GM15510 (cell line): ENCODE measurements around the gene NEK10.

ENCODE experiments used
- POLR2A ChIP-seq: IDR thresholded peaks from 3 replicates; pipeline ENCODE4 v1.6.1; 2011; ENCODE audit warnings: borderline replicate concordance; ENCODE audit not compliant: insufficient read length; ENCODE audit errors: extremely low read depth

NEK10 gene

DNA sequence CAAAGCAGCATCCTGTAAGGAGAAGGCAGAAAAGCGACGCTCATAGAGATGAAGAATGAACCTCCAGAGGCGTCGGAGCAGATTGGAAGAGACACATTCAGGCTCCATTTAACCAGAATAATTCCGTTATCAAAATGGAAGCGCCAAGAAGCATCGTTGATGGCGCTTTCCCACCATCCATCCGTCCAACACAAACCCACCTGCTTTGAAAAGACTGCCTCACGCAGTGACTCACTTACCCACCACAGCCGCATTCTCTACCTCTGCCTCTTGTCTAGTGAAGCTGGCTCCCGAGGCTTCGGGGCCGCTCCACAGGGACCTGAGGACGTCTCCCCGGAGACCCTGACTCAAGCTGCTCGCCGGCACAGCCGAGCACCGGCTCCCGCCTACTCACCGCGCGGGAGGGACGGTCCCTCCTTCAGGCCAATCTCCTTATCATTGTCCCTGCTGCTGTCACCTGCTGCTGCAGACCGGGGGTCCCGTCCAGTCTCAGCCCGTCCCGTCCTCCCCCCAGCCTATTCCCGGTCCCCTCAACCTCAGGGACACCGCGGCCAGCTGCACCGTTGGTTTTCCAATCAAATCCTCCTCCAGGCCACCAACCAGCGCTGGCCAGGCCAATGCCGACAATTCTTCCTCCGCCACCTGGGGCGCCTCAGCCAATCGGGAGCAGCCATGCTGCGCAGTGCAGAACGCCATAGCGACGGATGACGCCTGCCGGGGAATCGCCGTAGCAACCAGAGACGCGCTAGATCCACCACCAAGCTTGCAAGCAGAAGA is at the start of gene NEK10:
Gene NEK10, minus strand, starts transcription at position 553 of the 777 bp plus-strand sequence. CDS start 16,501 bp downstream, outside the sequence.
- no peak for TF ChIP-seq POLR2A

DNA sequence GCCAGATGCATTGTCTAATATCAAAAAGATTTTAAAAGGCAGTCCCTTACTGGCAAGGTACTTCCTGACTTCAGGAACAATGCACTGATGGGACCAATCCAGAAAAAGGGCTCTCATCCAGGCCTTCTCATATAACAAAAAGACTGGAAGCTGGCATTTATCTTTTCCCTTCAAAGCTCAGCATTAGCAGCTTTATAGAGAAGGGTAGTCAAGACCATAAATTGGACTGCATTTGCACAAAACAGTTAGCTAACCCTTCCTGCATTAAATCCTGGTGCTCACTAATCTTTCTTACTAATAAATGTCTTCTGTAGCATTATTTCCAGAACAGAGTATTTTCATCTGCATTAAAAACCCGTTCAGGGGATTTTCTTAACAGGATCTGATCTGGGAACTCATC is 46.0 kb upstream of the NEK10 start:
- no peak for TF ChIP-seq POLR2A

DNA sequence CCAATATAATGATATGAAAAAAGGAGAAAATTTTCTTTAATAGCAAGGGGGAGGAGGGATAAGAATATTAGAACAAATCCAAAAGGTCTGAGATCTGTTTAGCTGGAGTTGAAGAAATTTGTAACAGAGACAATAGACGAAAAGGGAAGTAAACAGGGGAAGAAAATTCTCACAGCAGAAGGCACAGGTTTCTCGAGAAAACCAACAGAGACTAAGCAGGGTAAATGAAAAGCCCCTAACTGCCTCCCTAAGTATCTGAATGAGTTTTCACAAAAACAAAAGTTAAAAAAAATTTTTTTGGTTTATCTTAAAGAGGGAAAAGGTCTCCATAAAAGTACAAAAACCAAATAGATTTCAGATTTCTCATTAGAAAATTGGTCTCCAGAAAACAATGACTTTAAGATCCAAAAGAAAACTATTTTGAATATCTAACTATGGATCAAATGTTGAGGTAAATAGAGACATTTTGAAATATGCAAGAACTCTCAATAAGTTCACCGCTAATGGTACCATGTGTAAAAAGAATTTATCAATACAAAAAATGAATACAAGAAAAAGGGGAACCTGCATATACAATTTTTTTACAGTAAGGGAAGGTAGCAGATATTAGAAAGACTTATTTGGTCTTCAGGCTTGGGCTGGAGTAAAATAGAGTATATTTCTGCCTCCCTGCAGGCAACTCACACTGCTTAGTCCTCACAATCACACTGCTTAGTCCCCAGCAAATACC is 23.9 kb upstream of the NEK10 start:
- no peak for TF ChIP-seq POLR2A

DNA sequence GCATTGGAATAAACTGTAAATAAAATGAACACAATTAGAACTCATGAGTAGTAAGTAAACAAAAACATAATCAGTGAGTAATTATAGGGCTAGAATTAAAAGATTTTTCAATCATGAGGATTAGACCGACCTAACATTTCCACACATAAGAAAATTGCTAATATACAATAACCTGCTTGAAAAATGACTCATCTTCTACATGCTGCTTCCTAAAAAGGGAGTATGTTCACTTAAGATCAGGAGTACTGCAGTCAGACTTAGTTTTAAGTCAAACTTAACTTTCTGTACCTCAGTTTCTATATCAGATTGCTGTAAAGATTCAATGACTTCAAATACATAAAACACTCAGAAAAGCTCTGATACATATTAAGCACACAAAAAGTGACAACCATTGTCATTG is 22.6 kb upstream of the NEK10 start:
- no peak for TF ChIP-seq POLR2A

DNA sequence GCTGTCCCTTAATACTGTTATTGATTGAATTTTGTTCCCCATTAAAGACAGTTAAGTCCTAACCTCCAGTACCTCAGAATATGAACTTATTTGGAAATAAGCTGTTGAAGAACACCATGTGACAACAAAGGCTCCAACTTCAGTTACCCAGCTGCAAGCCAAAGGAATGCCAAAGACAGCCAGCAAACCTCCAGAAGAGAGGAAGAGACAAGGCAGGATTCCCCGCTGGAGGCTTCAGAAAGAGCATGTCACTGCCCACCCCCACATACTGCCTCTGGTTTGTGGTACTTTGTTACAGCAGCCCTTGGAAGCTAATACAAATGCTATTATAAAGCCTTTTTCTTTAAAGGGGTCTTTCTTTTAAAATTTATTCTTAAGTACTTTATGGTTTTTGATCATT is 18.4 kb upstream of the NEK10 start:
- no peak for TF ChIP-seq POLR2A

GRCh38 chr3:27385504-27385903 is 16.3 kb upstream of the NEK10 start:
- no peak for TF ChIP-seq POLR2A

DNA sequence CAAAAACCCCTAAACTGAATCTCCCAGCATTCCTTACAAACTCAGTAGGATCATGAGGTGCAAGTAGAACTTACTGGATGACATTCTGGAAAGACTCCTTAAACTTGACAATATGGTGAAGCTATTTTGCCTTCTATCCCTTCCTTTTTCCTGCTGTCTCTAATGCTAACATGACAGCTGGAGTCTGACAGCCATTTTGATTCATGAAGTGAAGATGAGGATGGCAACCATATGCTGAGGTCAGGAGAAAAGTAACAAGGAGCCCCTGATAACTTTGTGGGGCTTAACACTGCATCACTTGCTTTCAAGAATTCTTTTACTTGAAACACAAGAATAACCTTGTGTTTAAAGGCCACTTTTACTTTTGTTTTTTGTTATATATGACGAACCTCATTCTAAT is 15.0 kb upstream of the NEK10 start:
- TF ChIP-seq POLR2A: no peak

GRCh38 chr3:27380433-27381357 is 11.5 kb upstream of the NEK10 start:
- TF ChIP-seq POLR2A: no peak

DNA sequence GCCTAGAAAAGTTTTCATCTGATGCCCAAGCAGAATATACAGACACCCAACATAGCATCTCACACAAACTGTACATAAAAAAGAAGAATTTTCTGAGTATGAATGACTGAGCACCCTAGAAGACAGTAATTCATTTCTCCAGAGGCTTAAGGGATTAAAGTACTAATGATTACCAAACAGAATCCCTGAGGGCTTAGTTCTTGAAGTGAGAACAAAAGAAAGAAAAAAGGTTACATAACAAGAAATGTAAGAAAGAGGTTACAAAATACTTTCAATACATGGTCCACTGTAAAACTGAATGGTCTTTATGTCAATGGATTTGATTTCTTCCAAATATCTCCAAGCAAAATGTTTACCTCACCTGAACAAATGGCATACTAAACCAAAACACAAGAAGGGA is 9.1 kb upstream of the NEK10 start:
- TF ChIP-seq POLR2A: no peak

- no peak for TF ChIP-seq POLR2A
These were observed 7.1 kb upstream of the NEK10 start for GRCh38 chr3:27376109-27376772.

- TF ChIP-seq POLR2A: no peak
These were observed 3.1 kb downstream of the NEK10 start for GRCh38 chr3:27366062-27366591.

DNA sequence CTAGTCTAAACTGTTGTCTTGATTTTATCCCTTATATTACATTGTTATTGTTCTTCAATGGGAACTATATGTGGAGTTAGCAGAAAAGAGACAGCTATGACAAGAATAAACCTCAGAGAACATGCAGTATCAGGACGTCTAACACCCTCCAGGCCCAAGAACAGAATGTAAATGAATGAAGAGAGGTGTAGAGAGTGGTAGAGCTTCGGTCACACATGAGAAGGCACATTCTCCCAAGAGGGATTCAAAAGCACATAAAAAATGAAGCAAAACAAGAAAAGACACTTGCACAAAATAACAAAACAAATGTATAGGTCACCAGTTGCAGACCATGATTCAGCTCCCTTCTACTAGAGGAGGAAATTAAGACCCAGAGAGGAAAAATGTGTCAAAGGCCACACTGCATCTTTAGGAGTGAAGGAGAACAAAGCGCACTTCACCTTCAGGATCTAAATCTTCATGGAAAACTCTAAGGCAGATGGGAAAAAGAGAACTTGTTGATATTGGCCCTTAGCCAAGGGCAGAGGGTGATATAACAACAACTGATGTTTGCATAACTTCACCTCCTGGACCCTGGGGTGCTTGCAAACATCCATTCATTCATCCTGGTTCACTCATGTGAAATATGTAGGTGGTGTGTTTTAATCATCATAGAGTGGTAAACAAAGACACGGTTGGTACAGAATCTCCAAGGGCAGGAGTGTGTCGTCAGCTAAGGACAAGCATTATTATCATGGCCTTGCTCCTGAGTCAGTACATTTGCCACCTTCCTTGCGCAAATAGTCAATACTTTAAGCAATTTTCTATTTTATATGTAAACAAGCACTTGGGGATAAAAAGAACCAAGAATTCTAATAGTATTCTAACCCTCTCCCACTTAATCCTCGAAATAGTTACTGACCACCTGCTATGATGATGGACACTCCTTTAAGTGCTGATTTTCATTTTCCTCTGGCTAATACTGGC is 8.8 kb downstream of the NEK10 start:
- TF ChIP-seq POLR2A: no peak

- TF ChIP-seq POLR2A: no peak
These were observed 10.8 kb downstream of the NEK10 start for GRCh38 chr3:27358372-27358771.

GRCh38 chr3:27357665-27358258 is 11.4 kb downstream of the NEK10 start:
- TF ChIP-seq POLR2A: no peak

- no peak for TF ChIP-seq POLR2A
These were observed 12.2 kb downstream of the NEK10 start for GRCh38 chr3:27356976-27357375.
